Lung (tissue), 12 donors: ENCODE data around the gene PDK4. TPM values are rescaled to one million over a fixed set of nuclear protein-coding genes. Genes with fewer than 3 reads are reported as not detected.

Experiments used
- ATAC-seq: fragments of 200-7000 bp; cut with Tn5 transposase; one replicate; pipeline ENCODE4 v1.9.1; 2020; ENCODE audit warnings: moderate number of reproducible peaks; ENCODE audit not compliant: insufficient read depth, low FRiP score
- DNase-seq, 3 donors: peaks; one replicate each; pipeline ENCODE4 v3.0.0-alpha.2; 2013 to 2017
- H3K27ac ChIP-seq, 2 donors: one replicate each; pipeline ENCODE4 v1.5.1; 2013; ENCODE audit warnings: mild to moderate bottlenecking in 2 of 2, moderate library complexity in 2 of 2, control low read depth in 1 of 2, inconsistent platforms in 1 of 2, low read depth in 1 of 2, low read length in 1 of 2
- H3K27me3 ChIP-seq, 3 donors: one replicate each; pipeline ENCODE4 v1.5.1; 2013; ENCODE audit warnings: low read length in 2 of 3; ENCODE audit not compliant: control insufficient read depth in 3 of 3, insufficient read depth in 3 of 3
- H3K36me3 ChIP-seq, 4 donors: one replicate each; pipeline ENCODE4 v1.5.1; 2013; ENCODE audit warnings: low read length in 4 of 4, mild to moderate bottlenecking in 1 of 4, moderate library complexity in 1 of 4; ENCODE audit not compliant: control insufficient read depth in 4 of 4, insufficient read depth in 4 of 4
- H3K4me1 ChIP-seq, 5 donors: one replicate each; pipeline ENCODE4 v1.5.1; 2013; ENCODE audit warnings: low read length in 5 of 5, mild to moderate bottlenecking in 2 of 5, moderate library complexity in 1 of 5; ENCODE audit not compliant: control insufficient read depth in 5 of 5, insufficient read depth in 5 of 5
- H3K4me3 ChIP-seq: one replicate; pipeline ENCODE4 v1.5.1; 2013; ENCODE audit warnings: mild to moderate bottlenecking, control low read depth, moderate library complexity
- H3K9ac ChIP-seq, 2 donors: one replicate each; pipeline ENCODE4 v1.5.1; 2013; ENCODE audit warnings: low read length in 2 of 2, control low read depth in 1 of 2; ENCODE audit not compliant: insufficient read depth in 1 of 2
- H3K9me3 ChIP-seq, 4 donors: one replicate each; pipeline ENCODE4 v1.5.1; 2013; ENCODE audit warnings: low read length in 3 of 4, mild to moderate bottlenecking in 1 of 4, moderate library complexity in 1 of 4; ENCODE audit not compliant: control insufficient read depth in 4 of 4, insufficient read depth in 3 of 4
- WGBS, 2 donors: extraction: QIAGEN DNeasy Blood & Tissue Kit; methylation state at CpG; one replicate each; pipeline ENCODE4 v1.1.7; 2013; 5-methylcytosine and 5-hydroxymethylcytosine counted together
- polyA plus RNA-seq, 2 donors: library from polyadenylated mRNA; stranded (reverse); fragments of 200-250 nt; gene quantifications; one replicate each; pipeline ENCODE4 v1.2.1, GENCODE V29; 2013
- total RNA-seq, 2 donors: library from RNA; depleted of rRNA in 1 of 2; stranded (reverse); fragments of >200 nt in 1 of 2; gene quantifications; one replicate each; pipeline ENCODE4 v1.2.1, GENCODE V29; 2014 to 2021
- TF ChIP-seq, protein P1 (sequence below): IDR thresholded peaks from 2 replicates; pipeline ENCODE4 v1.5.1; 2012; ENCODE audit warnings: mild to moderate bottlenecking; ENCODE audit errors: control extremely low read depth, extremely low read depth
- donor health status: control.
- donor health status: control.
- donor health status: Bipolar disorder and iron deficiency.
- donor health status: healthy.
- donor health status: DM: yes; HTN: yes; CAD: no.

Gene PDK4
- total and polyA plus RNA-seq, 4 donors = 20.1 to 86.9 (median 35.1) TPM

GRCh38 chr7:95546647-95547046, 49.7 kb downstream of the PDK4 start:
- 50 to 74% methylated on average over 4 of the region's 4 CpGs for WGBS, 2 donors
- Histone ChIP-seq H3K27me3 (no peaks in the 10 kb centered on the region), H3K27ac (peak overlapping the region in 1 of 2 donors; percentile 88), H3K36me3 (no peaks in the 10 kb centered on the region), H3K4me3 (no peak overlapping the region), H3K9ac (no peak overlapping the region), H3K4me1 (peaks cover 6 to 34% (median 15%) of the 10 kb centered on the region in 5 donors), H3K9me3 (no peaks in the 10 kb centered on the region)
- TF ChIP-seq, protein P1, sequence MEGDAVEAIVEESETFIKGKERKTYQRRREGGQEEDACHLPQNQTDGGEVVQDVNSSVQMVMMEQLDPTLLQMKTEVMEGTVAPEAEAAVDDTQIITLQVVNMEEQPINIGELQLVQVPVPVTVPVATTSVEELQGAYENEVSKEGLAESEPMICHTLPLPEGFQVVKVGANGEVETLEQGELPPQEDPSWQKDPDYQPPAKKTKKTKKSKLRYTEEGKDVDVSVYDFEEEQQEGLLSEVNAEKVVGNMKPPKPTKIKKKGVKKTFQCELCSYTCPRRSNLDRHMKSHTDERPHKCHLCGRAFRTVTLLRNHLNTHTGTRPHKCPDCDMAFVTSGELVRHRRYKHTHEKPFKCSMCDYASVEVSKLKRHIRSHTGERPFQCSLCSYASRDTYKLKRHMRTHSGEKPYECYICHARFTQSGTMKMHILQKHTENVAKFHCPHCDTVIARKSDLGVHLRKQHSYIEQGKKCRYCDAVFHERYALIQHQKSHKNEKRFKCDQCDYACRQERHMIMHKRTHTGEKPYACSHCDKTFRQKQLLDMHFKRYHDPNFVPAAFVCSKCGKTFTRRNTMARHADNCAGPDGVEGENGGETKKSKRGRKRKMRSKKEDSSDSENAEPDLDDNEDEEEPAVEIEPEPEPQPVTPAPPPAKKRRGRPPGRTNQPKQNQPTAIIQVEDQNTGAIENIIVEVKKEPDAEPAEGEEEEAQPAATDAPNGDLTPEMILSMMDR = no peak
- ATAC-seq (no peak), DNase-seq (no peak)

- no peaks in the 10 kb centered on the region for H3K27me3 ChIP-seq
- 90 to 97% methylated on average over 1 of the region's 1 CpG for WGBS, 2 donors
- no peak overlapping the region for H3K4me3 ChIP-seq
- peak overlapping the region; percentile 24 to 88 for H3K27ac ChIP-seq
- DNase-seq (no peak), ATAC-seq (no peak)
- H3K36me3 ChIP-seq = no peaks in the 10 kb centered on the region
- H3K9me3 ChIP-seq = no peaks in the 10 kb centered on the region
- TF ChIP-seq, protein P1 = no peak
- H3K9ac ChIP-seq = no peak overlapping the region
- peaks cover 3 to 29% (median 14%) of the 10 kb centered on the region in 5 donors for H3K4me1 ChIP-seq
Measured at GRCh38 chr7:95545673-95546072, 50.6 kb downstream of the PDK4 start.

DNA sequence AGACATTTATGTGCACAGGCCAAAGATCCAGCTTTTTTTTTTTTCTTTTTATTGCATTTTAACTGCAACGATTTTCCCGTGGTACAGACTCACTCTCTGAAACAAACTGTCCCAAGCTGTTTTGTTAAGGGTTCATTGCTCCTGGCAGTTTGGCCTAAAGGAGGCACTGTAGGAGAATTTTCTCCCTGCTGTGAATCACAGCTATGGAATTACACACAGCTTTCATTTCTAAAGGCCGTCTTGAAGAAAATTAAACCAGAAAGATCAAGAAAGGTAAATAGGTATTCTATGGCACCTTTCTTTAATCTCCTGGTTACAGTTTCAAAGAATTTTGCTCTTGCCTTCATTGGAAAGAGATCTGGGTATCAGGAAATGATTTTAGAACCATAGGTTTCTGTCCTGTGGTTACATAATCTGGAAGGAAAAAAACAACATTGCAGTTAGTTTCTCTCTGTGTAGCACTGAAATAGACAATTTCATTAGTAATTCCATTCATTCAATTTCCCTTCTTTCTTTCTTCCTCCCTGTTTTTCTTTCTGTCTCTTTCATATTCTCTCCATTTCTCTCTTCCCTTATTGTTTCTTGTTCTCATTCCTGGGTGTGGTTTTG, 51.2 kb downstream of the PDK4 start:
- no peaks in the 10 kb centered on the region for H3K36me3 ChIP-seq
- ATAC-seq = peak; percentile 60
- no peaks in the 10 kb centered on the region for H3K27me3 ChIP-seq
- no peaks in the 10 kb centered on the region for H3K9me3 ChIP-seq
- H3K27ac ChIP-seq = peak overlapping the region; percentile 40 to 88
- DNase-seq = peak; percentile 46 to 85 (median 83)
- H3K9ac ChIP-seq = peak overlapping the region in 1 of 2 donors; percentile 73
- WGBS, 2 donors = 16 to 29% methylated on average over 3 of the region's 3 CpGs
- TF ChIP-seq, protein P1 = peak; percentile 56
- H3K4me3 ChIP-seq = no peak overlapping the region
- peaks cover 1 to 26% (median 9%) of the 10 kb centered on the region in 5 donors for H3K4me1 ChIP-seq

DNA sequence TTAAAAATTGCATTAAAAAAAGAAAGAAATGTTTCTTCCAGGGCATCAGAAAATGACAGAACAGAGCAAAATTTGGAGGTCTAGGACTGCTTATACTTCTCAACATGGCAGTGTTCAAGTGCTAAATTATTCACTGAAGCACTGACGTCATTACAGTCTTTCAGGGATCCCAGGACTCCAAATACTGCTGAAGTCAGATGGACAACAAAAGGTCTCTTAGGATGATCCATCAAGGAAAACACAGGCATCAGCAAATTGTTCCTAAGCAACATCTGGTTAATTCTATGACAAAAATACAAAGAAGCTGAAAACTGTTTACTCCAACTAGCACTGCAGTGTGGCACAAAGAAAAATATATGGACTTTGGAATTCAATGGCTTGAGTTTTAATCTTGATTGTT, 52.1 kb downstream of the PDK4 start:
- WGBS, 2 donors = 74 to 82% methylated on average over 1 of the region's 1 CpG
- H3K4me3 ChIP-seq = no peak overlapping the region
- no peak for ATAC-seq
- H3K27me3 ChIP-seq = no peaks in the 10 kb centered on the region
- H3K4me1 ChIP-seq = peaks cover 1 to 23% (median 4%) of the 10 kb centered on the region in 5 donors
- H3K9me3 ChIP-seq = no peaks in the 10 kb centered on the region
- no peaks in the 10 kb centered on the region for H3K36me3 ChIP-seq
- no peak for DNase-seq
- H3K9ac ChIP-seq = no peak overlapping the region
- no peak overlapping the region for H3K27ac ChIP-seq
- TF ChIP-seq, protein P1 = no peak
